ENCODE results near the gene CAMK2B.
A peak's percentile ranks its signal among the peaks of the same experiment; 100 is the strongest.

The CAMK2B gene

GRCh38 chr7:44329888-44330287 lies 4.5 kb upstream of the CAMK2B start:
- DNase-seq = no peak

- no peak for DNase-seq
Observed at GRCh38 chr7:44329081-44329480, 3.7 kb upstream of the CAMK2B start.

- DNase-seq = no peak
Observed at GRCh38 chr7:44327981-44328380, 2.6 kb upstream of the CAMK2B start.

GRCh38 chr7:44326261-44327125 lies 1.1 kb upstream of the CAMK2B start:
- DNase-seq = no peak

GRCh38 chr7:44325811-44326241 lies 432 bp upstream of the CAMK2B start:
- no peak for DNase-seq

GRCh38 chr7:44324481-44325200 lies 753 bp downstream of the CAMK2B start:
- no peak for DNase-seq

- DNase-seq = no peak
Observed at GRCh38 chr7:44324204-44324480, 1.3 kb downstream of the CAMK2B start.

- DNase-seq = no peak
Observed at GRCh38 chr7:44323381-44324203, 1.8 kb downstream of the CAMK2B start.

GRCh38 chr7:44322631-44323363 lies 2.6 kb downstream of the CAMK2B start:
- DNase-seq = no peak

- DNase-seq = no peak
Observed at GRCh38 chr7:44321796-44322195, 3.6 kb downstream of the CAMK2B start.

GRCh38 chr7:44320794-44321371 lies 4.5 kb downstream of the CAMK2B start:
- no peak for DNase-seq

GRCh38 chr7:44320141-44320540 lies 5.3 kb downstream of the CAMK2B start:
- no peak for DNase-seq

GRCh38 chr7:44318332-44318731 lies 7.1 kb downstream of the CAMK2B start:
- DNase-seq = no peak

- DNase-seq = no peak
Observed at GRCh38 chr7:44315301-44315903, 10.0 kb downstream of the CAMK2B start.

- no peak for DNase-seq
Observed at GRCh38 chr7:44313621-44314031, 11.8 kb downstream of the CAMK2B start.

- DNase-seq = no peak
Observed at GRCh38 chr7:44313016-44313415, 12.4 kb downstream of the CAMK2B start.

GRCh38 chr7:44311561-44312495 lies 13.6 kb downstream of the CAMK2B start:
- DNase-seq = no peak

GRCh38 chr7:44310221-44310848 lies 15.1 kb downstream of the CAMK2B start:
- DNase-seq = no peak

GRCh38 chr7:44309271-44310091 lies 15.9 kb downstream of the CAMK2B start:
- peak; percentile 13 for DNase-seq

Data from CD4-positive, alpha-beta T cell treated with Interleukin-12 subunit alpha and Interleukin-12 subunit beta, for 1 hour (primary cell).